ENCODE measurements around the gene NISCH. TPM values are rescaled to one million over a fixed set of nuclear protein-coding genes. Genes with fewer than 3 reads are reported as not detected.

The NISCH gene
- total and polyA plus RNA-seq, 2 donors (not counting 1 experiment from before 2014, with no cell fraction given) = 130 to 169 TPM

GRCh38 chr3:52534281-52535183 lies 79.1 kb downstream of the NISCH start:
- Mint-ChIP-seq H3K4me1 (peaks cover 44% of the 10 kb centered on the region), H3K9me3 (ENCODE audit: insufficient read depth) (no peaks in the 10 kb centered on the region), H3K27ac (peak overlapping the region; percentile 26), H3K27me3 (no peaks in the 10 kb centered on the region), H3K4me3 (peak overlapping the region; percentile 99)
- 87% methylated on average over 57 of the region's 57 CpGs for WGBS (ENCODE audit: insufficient coverage)
- no peaks in the 10 kb centered on the region for H3K36me3 ChIP-seq (replicated peaks in 1 of 2; ENCODE audit: control extremely low read depth in 1 of 2, control insufficient read depth in 1 of 2, extremely low read depth in 1 of 2, insufficient read depth in 2 of 2, low read length in 1 of 2)
- peaks cover 0 to 13% (median 0%) of the 10 kb centered on the region in 4 experiments for H3K27me3 ChIP-seq (replicated peaks in 1 of 4; ENCODE audit: control extremely low read depth in 1 of 4, control insufficient read depth in 3 of 4, insufficient read depth in 4 of 4, low read length in 3 of 4)
- intact Hi-C loops (cut with micrococcal nuclease) = loop anchor here (5.0 to 10.0 kb wide), 5 partner anchors 257 to 1140 kb away; partner anchors contain the start of genes DUSP7, PRKCD, RBM15B and STIMATE
- H2AFZ ChIP-seq (ENCODE audit: insufficient read depth, low read depth, low read length, poor library complexity, severe bottlenecking) = peak overlapping the region; percentile 78
- peak overlapping the region; percentile 54 for H3K9ac ChIP-seq (ENCODE audit: low read length)
- CTCF ChIA-PET = no interaction called here
- H3K4me2 ChIP-seq (replicated peaks; ENCODE audit: low read depth, low read length, poor library complexity, severe bottlenecking) = peak overlapping the region; percentile 86
- peaks cover 34 to 51% of the 10 kb centered on the region in 2 donors for H3K4me1 ChIP-seq (ENCODE audit: control insufficient read depth in 2 of 2, insufficient read depth in 2 of 2, low read length in 2 of 2)
- H3K4me3 ChIP-seq (ENCODE audit: control extremely low read depth in 1 of 5, extremely low read depth in 1 of 5, insufficient read depth in 1 of 5, low read depth in 2 of 5, low read length in 4 of 5) = peak overlapping the region in 4 of 5 experiments; percentile 38 to 62 (median 56)
- H3K27ac ChIP-seq (ENCODE audit: low read length in 2 of 2) = no peak overlapping the region
- TF ChIP-seq CTCF (IDR thresholded peaks at IDR 0.05) (no peak), EZH2 (IDR thresholded peaks at IDR 0.05; ENCODE audit: borderline replicate concordance, insufficient read depth, low read depth, low read length, poor library complexity, severe bottlenecking) (no peak)
- no peaks in the 10 kb centered on the region for H4K20me1 ChIP-seq (ENCODE audit: control insufficient read depth, insufficient read depth, low read length, poor library complexity, severe bottlenecking)
- POLR2A ChIA-PET = no interaction called here
- peaks cover 24% of the 10 kb centered on the region for H3K79me2 ChIP-seq (ENCODE audit: control insufficient read depth, insufficient read depth, low read length)
- ATAC-seq (ENCODE audit: low read depth) = no peak
- DNase-seq = peak; percentile 33
- no peaks in the 10 kb centered on the region for H3K9me3 ChIP-seq (ENCODE audit: control extremely low read depth in 1 of 3, control insufficient read depth in 2 of 3, insufficient read depth in 1 of 3, low read length in 2 of 3)
